Measurements from ENCODE around the gene RALGPS1. TPM values are rescaled to one million over a fixed set of nuclear protein-coding genes. Genes with fewer than 3 reads are reported as not detected.

RALGPS1 gene
- total RNA-seq, 1 donor = 8.2 TPM

- H3K4me1 ChIP-seq (ENCODE audit: insufficient read depth, low read length) = peaks cover 12% of the 10 kb centered on the region
- no peaks in the 10 kb centered on the region for H3K9me3 ChIP-seq (ENCODE audit: low read depth, low read length)
- H3K4me3 ChIP-seq (ENCODE audit: low read length) = no peak overlapping the region
- no peaks in the 10 kb centered on the region for H3K27me3 ChIP-seq (ENCODE audit: insufficient read depth, low read length)
Measured at GRCh38 chr9:126886897-126887296, 27.7 kb upstream of the RALGPS1 start.

DNA sequence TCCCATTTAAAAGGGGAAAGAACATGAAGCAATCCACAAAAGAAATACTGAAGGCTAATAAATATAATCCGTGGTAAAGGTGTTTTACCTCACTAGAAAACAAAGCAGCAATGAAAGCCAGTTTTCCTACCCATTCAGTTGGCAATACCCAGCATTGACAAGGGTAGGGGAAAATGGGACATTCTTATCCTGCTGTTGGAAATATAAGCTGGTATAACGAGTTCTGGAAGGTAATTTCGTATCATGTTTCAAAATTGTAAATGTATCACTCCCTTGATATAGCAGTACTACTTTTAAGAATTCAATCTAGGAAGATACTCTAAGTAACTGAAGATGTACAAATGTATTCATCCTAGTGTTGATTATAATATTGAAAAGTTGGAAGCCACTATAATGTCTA lies 22.9 kb upstream of the RALGPS1 start:
- Histone ChIP-seq H3K4me1 (ENCODE audit: insufficient read depth, low read length) (no peaks in the 10 kb centered on the region), H3K27me3 (ENCODE audit: insufficient read depth, low read length) (no peaks in the 10 kb centered on the region), H3K9me3 (ENCODE audit: low read depth, low read length) (no peaks in the 10 kb centered on the region), H3K4me3 (ENCODE audit: low read length) (no peak overlapping the region)

- no peaks in the 10 kb centered on the region for H3K4me1 ChIP-seq (ENCODE audit: insufficient read depth, low read length)
- no peaks in the 10 kb centered on the region for H3K27me3 ChIP-seq (ENCODE audit: insufficient read depth, low read length)
- H3K9me3 ChIP-seq (ENCODE audit: low read depth, low read length) = no peaks in the 10 kb centered on the region
- H3K4me3 ChIP-seq (ENCODE audit: low read length) = no peak overlapping the region
Measured at GRCh38 chr9:126893079-126893478, 21.5 kb upstream of the RALGPS1 start.

- Histone ChIP-seq H3K4me3 (ENCODE audit: low read length) (no peak overlapping the region), H3K27me3 (ENCODE audit: insufficient read depth, low read length) (no peaks in the 10 kb centered on the region), H3K4me1 (ENCODE audit: insufficient read depth, low read length) (no peaks in the 10 kb centered on the region), H3K9me3 (ENCODE audit: low read depth, low read length) (no peaks in the 10 kb centered on the region)
Measured at GRCh38 chr9:126894052-126894603, 20.5 kb upstream of the RALGPS1 start.

DNA sequence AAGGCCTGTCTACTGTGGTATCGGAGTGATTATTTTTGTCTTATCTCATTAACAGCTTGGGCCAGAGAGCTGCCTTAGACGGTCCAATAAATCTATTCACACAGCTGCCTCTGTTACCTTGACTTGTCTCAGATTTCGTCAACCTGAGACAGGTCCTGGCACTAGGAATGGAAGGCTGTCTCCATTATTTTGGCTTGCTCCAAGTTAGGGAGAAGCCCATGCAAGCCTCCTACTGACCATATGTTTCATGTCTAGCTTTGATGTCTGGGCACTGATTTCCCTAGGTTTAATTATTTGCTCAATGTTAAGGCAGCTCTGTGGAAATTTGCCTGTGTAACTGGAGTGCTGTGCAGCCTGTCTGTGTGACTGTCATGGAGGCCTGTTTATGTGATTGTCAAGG lies 12.4 kb upstream of the RALGPS1 start:
- Histone ChIP-seq H3K9me3 (ENCODE audit: low read depth, low read length) (peaks cover 8% of the 10 kb centered on the region), H3K4me3 (ENCODE audit: low read length) (no peak overlapping the region), H3K27me3 (ENCODE audit: insufficient read depth, low read length) (no peaks in the 10 kb centered on the region), H3K4me1 (ENCODE audit: insufficient read depth, low read length) (no peaks in the 10 kb centered on the region)

- Histone ChIP-seq H3K4me3 (ENCODE audit: low read length) (no peak overlapping the region), H3K9me3 (ENCODE audit: low read depth, low read length) (peaks cover 8% of the 10 kb centered on the region), H3K27me3 (ENCODE audit: insufficient read depth, low read length) (no peaks in the 10 kb centered on the region), H3K4me1 (ENCODE audit: insufficient read depth, low read length) (no peaks in the 10 kb centered on the region)
Measured at GRCh38 chr9:126904586-126904985, 10.0 kb upstream of the RALGPS1 start.

- no peak overlapping the region for H3K4me3 ChIP-seq (ENCODE audit: low read length)
- no peaks in the 10 kb centered on the region for H3K4me1 ChIP-seq (ENCODE audit: insufficient read depth, low read length)
- no peaks in the 10 kb centered on the region for H3K27me3 ChIP-seq (ENCODE audit: insufficient read depth, low read length)
- peaks cover 6% of the 10 kb centered on the region for H3K9me3 ChIP-seq (ENCODE audit: low read depth, low read length)
Measured at GRCh38 chr9:126906091-126906490, 8.5 kb upstream of the RALGPS1 start.

- H3K9me3 ChIP-seq (ENCODE audit: low read depth, low read length) = no peaks in the 10 kb centered on the region
- H3K4me1 ChIP-seq (ENCODE audit: insufficient read depth, low read length) = no peaks in the 10 kb centered on the region
- H3K27me3 ChIP-seq (ENCODE audit: insufficient read depth, low read length) = no peaks in the 10 kb centered on the region
- no peak overlapping the region for H3K4me3 ChIP-seq (ENCODE audit: low read length)
Measured at GRCh38 chr9:126907058-126907457, 7.5 kb upstream of the RALGPS1 start.

GRCh38 chr9:126915281-126915816 lies 767 bp downstream of the RALGPS1 start:
- H3K27me3 ChIP-seq (ENCODE audit: insufficient read depth, low read length) = no peaks in the 10 kb centered on the region
- peaks cover 12% of the 10 kb centered on the region for H3K4me1 ChIP-seq (ENCODE audit: insufficient read depth, low read length)
- H3K4me3 ChIP-seq (ENCODE audit: low read length) = no peak overlapping the region
- no peaks in the 10 kb centered on the region for H3K9me3 ChIP-seq (ENCODE audit: low read depth, low read length)

DNA sequence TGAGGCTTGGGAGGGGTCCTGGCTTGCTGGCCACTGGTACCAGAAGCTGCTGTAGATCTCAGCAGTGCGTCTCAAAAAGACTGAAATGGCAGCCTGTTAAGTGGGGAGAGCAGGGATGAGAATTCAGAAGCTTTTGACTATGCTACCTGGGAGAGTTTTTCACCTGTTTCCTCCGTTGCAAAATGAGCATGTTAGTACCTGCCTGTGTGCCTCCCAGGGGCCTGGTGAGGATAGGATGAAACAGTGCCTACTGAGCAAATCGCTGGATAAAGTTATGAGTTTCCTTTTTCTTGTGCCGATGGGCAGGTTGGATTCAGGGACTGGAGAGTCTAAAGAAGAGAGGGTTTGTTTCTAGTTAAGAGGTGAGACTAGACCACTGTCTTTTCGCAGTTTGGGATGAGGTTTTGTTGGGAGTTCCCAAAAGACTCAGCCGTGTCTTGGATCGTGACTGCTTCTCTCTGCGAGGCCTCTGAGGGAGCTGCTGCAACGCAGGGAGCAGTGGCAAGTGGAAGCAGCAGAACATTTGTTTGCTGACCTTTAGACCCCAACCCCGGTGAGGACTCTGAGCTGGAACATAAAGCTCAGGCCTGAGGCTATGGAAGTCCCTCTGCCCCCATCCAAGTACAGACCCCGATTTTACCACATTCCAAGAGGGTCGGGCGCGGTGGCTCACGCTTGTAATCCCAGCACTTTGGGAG lies 1.4 kb downstream of the RALGPS1 start:
- no peak overlapping the region for H3K4me3 ChIP-seq (ENCODE audit: low read length)
- no peaks in the 10 kb centered on the region for H3K9me3 ChIP-seq (ENCODE audit: low read depth, low read length)
- peaks cover 12% of the 10 kb centered on the region for H3K4me1 ChIP-seq (ENCODE audit: insufficient read depth, low read length)
- H3K27me3 ChIP-seq (ENCODE audit: insufficient read depth, low read length) = no peaks in the 10 kb centered on the region

GRCh38 chr9:126916909-126917308 lies 2.3 kb downstream of the RALGPS1 start:
- H3K27me3 ChIP-seq (ENCODE audit: insufficient read depth, low read length) = no peaks in the 10 kb centered on the region
- no peaks in the 10 kb centered on the region for H3K9me3 ChIP-seq (ENCODE audit: low read depth, low read length)
- H3K4me3 ChIP-seq (ENCODE audit: low read length) = no peak overlapping the region
- peaks cover 12% of the 10 kb centered on the region for H3K4me1 ChIP-seq (ENCODE audit: insufficient read depth, low read length)

DNA sequence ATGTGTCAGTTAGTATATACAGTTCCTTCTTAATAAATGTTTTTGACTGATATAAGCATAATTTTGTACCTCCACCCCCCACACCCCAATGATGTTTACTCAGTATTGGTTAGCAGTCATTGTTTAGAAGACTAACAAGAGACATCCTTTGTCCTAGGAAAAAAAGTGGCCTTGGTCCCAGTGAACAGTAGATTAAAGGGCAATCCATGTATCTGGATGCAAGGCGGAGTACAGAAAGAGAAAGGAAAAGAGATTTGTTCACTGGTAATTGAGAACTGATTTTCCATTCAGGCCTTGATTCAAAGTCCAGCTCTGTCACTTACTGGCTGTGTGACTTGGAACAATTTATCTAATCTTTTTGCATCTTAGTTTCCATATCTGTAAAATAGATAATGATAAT lies 4.6 kb downstream of the RALGPS1 start:
- H3K9me3 ChIP-seq (ENCODE audit: low read depth, low read length) = no peaks in the 10 kb centered on the region
- no peaks in the 10 kb centered on the region for H3K27me3 ChIP-seq (ENCODE audit: insufficient read depth, low read length)
- peaks cover 8% of the 10 kb centered on the region for H3K4me1 ChIP-seq (ENCODE audit: insufficient read depth, low read length)
- no peak overlapping the region for H3K4me3 ChIP-seq (ENCODE audit: low read length)

DNA sequence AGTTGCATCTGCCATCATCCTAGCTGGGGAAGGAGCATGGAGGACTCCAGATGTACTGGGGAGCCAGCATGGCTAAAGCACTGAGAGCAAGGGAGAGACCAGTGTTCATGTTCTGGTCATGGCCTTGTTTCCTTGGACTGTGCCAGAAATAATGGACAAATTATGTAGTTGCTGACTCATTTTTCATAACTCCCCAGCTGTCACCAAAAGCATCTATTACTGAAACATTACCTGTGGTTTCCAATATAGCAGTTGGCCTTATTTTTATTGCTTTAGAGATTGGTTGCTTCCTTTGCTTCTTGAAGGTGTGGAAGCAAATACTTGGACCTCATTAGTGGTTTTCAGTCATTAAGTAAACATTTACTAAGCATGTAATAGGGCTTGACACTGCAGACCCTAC lies 11.3 kb downstream of the RALGPS1 start:
- Histone ChIP-seq H3K4me1 (ENCODE audit: insufficient read depth, low read length) (no peaks in the 10 kb centered on the region), H3K9me3 (ENCODE audit: low read depth, low read length) (no peaks in the 10 kb centered on the region), H3K4me3 (ENCODE audit: low read length) (no peak overlapping the region), H3K27me3 (ENCODE audit: insufficient read depth, low read length) (no peaks in the 10 kb centered on the region)

DNA sequence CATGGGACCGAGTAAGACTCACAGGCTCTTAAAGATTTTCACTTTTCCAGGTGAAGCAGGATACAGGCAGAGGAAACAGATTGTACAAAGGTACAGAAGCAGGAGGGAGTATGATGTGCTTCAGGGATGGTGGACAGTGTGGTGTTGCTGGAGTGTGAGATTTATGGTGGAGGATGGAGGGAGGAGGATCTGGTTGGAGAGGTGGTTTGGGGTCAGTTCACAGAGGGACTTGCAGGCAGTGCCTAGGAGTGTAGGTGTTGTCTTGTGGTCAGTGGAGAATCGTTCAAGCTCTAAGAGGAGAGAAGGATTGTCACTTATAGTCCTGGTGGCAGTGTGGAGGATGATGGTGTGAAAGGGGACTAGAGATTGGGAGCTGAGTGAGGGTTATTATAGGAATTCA lies 11.8 kb downstream of the RALGPS1 start:
- H3K4me3 ChIP-seq (ENCODE audit: low read length) = no peak overlapping the region
- H3K27me3 ChIP-seq (ENCODE audit: insufficient read depth, low read length) = no peaks in the 10 kb centered on the region
- no peaks in the 10 kb centered on the region for H3K4me1 ChIP-seq (ENCODE audit: insufficient read depth, low read length)
- H3K9me3 ChIP-seq (ENCODE audit: low read depth, low read length) = no peaks in the 10 kb centered on the region

DNA sequence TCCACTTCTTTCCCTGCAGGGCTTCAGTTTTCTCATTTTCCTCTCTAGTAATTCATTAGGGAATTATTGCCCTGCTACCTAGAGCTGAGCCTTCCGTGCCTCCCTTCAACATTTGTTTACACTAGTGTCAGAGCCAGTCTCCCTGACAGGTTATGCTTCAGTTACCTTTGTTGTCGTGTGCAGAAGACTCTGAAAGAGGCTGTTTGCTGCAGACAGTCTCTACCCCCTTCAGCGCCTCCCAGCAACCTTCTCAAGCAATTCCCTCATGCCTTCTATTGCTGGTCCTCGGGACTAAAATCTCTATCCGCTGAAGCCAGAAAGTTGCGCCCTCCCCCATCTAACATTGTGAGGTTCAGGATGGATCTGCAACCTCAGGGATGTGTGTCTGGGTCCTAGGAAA lies 12.8 kb downstream of the RALGPS1 start:
- Histone ChIP-seq H3K4me1 (ENCODE audit: insufficient read depth, low read length) (no peaks in the 10 kb centered on the region), H3K27me3 (ENCODE audit: insufficient read depth, low read length) (no peaks in the 10 kb centered on the region), H3K9me3 (ENCODE audit: low read depth, low read length) (no peaks in the 10 kb centered on the region), H3K4me3 (ENCODE audit: low read length) (no peak overlapping the region)

DNA sequence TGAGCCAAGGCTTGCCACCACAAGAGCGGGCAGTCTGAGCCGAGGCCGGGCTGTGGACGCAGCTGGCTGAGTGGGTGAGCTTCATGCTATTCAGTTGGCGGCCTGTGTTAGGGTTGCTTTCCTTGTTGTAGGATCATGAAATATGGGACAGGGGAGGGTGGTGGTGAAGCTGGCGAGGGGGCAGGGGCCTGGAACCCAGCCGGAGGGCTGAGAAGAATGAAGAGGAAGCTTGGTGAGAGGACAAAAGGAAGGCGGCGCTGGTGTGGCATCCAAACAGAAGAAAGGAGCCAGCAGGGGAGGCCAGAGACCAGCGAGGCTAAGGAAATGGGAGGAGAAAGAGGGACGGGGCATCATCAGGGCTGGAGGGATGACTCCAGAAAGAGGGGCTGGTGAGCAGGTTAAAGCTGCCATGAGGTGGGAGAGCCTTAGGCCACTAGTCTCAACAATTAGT lies 18.3 kb downstream of the RALGPS1 start:
- H3K4me1 ChIP-seq (ENCODE audit: insufficient read depth, low read length) = no peaks in the 10 kb centered on the region
- H3K27me3 ChIP-seq (ENCODE audit: insufficient read depth, low read length) = no peaks in the 10 kb centered on the region
- H3K4me3 ChIP-seq (ENCODE audit: low read length) = no peak overlapping the region

More for the DNA sequence above, 18.3 kb downstream of the RALGPS1 start:
- no peaks in the 10 kb centered on the region for H3K9me3 ChIP-seq (ENCODE audit: low read depth, low read length)

Data from mononuclear cell (primary cell).